H1 (cell line): ENCODE results near the gene C9orf50. TPM values are rescaled to one million over a fixed set of nuclear protein-coding genes. Genes with fewer than 3 reads are reported as not detected.

ENCODE experiments used
- ASH2L ChIP-seq: fragments of 200-600, 300-600 bp; sonication (generic); IDR thresholded peaks from one replicate; pipeline ENCODE4 v1.7.1; 2017; ENCODE audit warnings: low read length
- ATF2 ChIP-seq: IDR thresholded peaks from 2 replicates; pipeline ENCODE4 v1.6.1; 2012; ENCODE audit warnings: low read length, inconsistent platforms
- BCL11A ChIP-seq, 2 experiments: IDR thresholded peaks; one replicate each; pipeline ENCODE4 v1.6.1; 2011; ENCODE audit warnings: low read depth in 2 of 2, low read length in 2 of 2, mild to moderate bottlenecking in 2 of 2
- NRF1 ChIP-seq: IDR thresholded peaks from 2 replicates; pipeline ENCODE4 v1.6.1; 2011; ENCODE audit warnings: mild to moderate bottlenecking, low read depth, low read length, improper control_type of control experiment
- RAD21 ChIP-seq, 2 experiments: IDR thresholded peaks in 1 of 2; conservative IDR thresholded peaks in 1 of 2; 2 replicates each; pipeline ENCODE4 v1.6.1; 2011; ENCODE audit warnings: low read depth in 2 of 2, low read length in 2 of 2, improper control_type of control experiment in 1 of 2, inconsistent platforms in 1 of 2, mild to moderate bottlenecking in 1 of 2, moderate library complexity in 1 of 2
- SAP30 ChIP-seq: fragments of 300-600 bp; sonication (generic); IDR thresholded peaks from 2 replicates; pipeline ENCODE4 v1.7.1; 2012; ENCODE audit warnings: low read length, moderate library complexity, mild to moderate bottlenecking, inconsistent platforms; ENCODE audit not compliant: insufficient read depth, insufficient replicate concordance
- SIN3A ChIP-seq, 2 experiments: IDR thresholded peaks in 1 of 2; conservative IDR thresholded peaks in 1 of 2; 2 replicates each; pipeline ENCODE4 v1.6.1; 2011 to 2012; ENCODE audit warnings: low read length in 2 of 2, improper control_type of control experiment in 1 of 2, low read depth in 1 of 2, mild to moderate bottlenecking in 1 of 2
- SRF ChIP-seq: IDR thresholded peaks from 2 replicates; pipeline ENCODE4 v1.6.1; 2011; ENCODE audit warnings: mild to moderate bottlenecking, low read depth, low read length, moderate library complexity
- TCF12 ChIP-seq: IDR thresholded peaks from 2 replicates; pipeline ENCODE4 v1.6.1; 2011; ENCODE audit warnings: low read depth, mild to moderate bottlenecking, low read length
- USF2 ChIP-seq: IDR thresholded peaks from 2 replicates; pipeline ENCODE4 v1.6.1; 2011; ENCODE audit warnings: low read length, improper control_type of control experiment
- polyA plus RNA-seq, 7 experiments: library from polyadenylated mRNA; depleted of rRNA in 3 of 7; stranded (reverse) in 5 of 7; unstranded in 2 of 7; fragments of >200 nt in 5 of 7; fragments of 200-250 nt in 2 of 7; gene quantifications; 1 replicate in 5 of 7; 2 replicates in 1 of 7; 4 replicates in 1 of 7; pipeline versions ENCODE4 v1.2.1 to v1.2.3, GENCODE V29; 2011 to 2013; ENCODE audit warnings: missing spikeins in 2 of 7, mixed read lengths in 2 of 7
- total RNA-seq: library from RNA; stranded (reverse); fragmentation: NEBNext Ultra II Directional; extraction: Animal tissue kit (Norgen Biotek cat#: 25700); gene quantifications from 2 replicates; pipeline ENCODE4 v1.2.1, GENCODE V29; 2021

C9orf50 gene
- total and polyA plus RNA-seq, 2 of the 8 experiments (the other 6 are each of a cell fraction or from before 2014, with no cell fraction given) = not detected

GRCh38 chr9:129641750-129642585 lies 21.1 kb upstream of the C9orf50 start, which contains the start of gene ASB6 (continued):
- TF ChIP-seq TCF12 = 0 out of 2 replicates have a peak, but pooled peaks have one; percentile 66
- TF ChIP-seq ASH2L = peak; percentile 76
- no peak for TF ChIP-seq USF2
- peak in 1 of 2 experiments; percentile 76; a peak in 2 of 4 replicates for TF ChIP-seq SIN3A (conservative IDR thresholded peaks at IDR 0.05 in 1 of 2, IDR thresholded peaks at IDR 0.05 in 1 of 2; ENCODE audit: low read depth in 1 of 2, low read length in 2 of 2)
- no peak for TF ChIP-seq SAP30
- no peak for TF ChIP-seq ATF2
- no peak for TF ChIP-seq BCL11A (IDR thresholded peaks at IDR 0.05; ENCODE audit: low read depth in 2 of 2, low read length in 2 of 2)
- 0 out of 2 replicates have a peak, but pooled peaks have one; percentile 43 for TF ChIP-seq SRF
- peak; percentile 92 to 93 for TF ChIP-seq RAD21 (IDR thresholded peaks at IDR 0.05 in 1 of 2, conservative IDR thresholded peaks at IDR 0.05 in 1 of 2; ENCODE audit: low read depth in 2 of 2, low read length in 2 of 2)
- TF ChIP-seq NRF1 = no peak
- TF ChIP-seq, all 59 proteins: peak for 26
